NK-92 treated with Interleukin-12 subunit alpha and Interleukin-12 subunit beta, amount 100 ng/mL, for 24 hours (cell line): ENCODE measurements around the gene CHST11.

Experiments
- DNase-seq: peaks from one replicate; lab custom pipeline; 2025; lab: John Stamatoyannopoulos, UW

The CHST11 gene

DNA sequence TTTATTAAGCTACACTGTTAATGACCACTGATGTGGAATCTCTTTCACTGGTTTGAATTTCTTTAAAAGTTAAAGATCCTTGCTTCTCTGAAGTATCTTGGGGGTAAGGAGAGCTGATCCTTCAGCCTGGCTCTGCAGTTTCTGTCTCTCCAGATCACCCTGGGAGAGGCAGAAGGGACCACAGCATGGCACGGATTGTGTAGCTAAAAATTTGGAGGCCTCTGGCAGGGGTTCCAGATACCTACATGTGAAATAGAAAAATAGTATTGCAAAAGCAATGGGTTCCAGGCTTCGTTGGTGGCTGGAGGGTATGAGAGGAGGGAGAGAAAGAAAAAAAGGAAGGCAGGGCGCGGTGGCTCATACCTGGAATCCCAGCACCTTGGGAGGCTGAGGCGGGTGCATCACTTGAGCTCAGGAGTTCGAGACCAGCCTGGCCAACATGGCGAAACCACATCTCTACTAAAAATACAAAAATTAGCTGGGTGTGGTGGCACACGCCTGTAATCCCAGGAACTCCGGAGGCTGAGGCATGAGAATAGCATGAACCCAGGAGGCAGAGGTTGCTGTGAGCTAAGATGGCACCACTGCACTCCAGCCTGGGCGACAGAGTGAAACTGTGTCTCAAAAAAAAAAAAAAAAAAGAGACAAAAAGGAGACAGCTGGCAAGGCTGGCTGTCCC, 3.4 kb downstream of the CHST11 start:
- no peak for DNase-seq

- DNase-seq: peak; percentile 15
Measured at GRCh38 chr12:104460973-104461698, 4.4 kb downstream of the CHST11 start.

DNA sequence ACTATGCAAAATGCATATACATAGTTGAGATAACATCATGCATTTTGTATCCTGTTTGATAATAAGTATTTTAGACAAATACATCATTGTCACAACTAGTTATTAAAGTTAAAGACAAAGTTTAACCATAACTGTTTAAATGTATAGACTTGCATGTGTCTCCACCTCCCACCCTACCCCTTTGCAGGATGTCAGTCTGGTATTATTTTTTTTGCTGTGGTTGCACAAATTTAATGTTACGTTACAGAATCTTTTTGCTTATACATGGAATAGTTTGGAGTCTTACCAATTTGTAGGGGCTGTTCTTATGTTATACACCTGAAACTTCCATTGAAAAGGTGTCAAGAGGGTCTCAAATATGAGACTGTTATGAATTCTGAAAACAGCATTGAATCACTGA, 5.6 kb downstream of the CHST11 start:
- DNase-seq: no peak

DNA sequence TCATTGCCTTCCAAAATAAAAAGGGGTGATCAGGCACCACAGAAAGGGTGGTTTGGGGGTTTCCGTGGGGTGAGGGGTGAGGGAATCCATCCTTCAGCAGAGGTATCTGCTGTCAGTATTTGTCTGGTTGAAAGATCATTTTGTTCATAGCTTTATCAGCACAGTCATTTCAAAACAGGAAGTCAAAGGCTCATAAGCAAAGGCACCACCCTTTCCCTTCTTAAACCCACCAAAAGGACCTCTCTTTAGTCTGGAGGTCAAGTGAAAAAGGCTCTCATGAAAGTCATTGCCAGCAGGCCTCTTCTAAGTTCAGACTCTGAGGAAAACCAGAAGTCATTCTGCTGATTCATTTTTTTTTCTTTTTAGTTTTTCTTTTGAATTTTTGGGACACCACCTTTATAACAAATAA, 6.2 kb downstream of the CHST11 start:
- no peak for DNase-seq

- DNase-seq: no peak
Measured at GRCh38 chr12:104463368-104463767, 6.6 kb downstream of the CHST11 start.

DNA sequence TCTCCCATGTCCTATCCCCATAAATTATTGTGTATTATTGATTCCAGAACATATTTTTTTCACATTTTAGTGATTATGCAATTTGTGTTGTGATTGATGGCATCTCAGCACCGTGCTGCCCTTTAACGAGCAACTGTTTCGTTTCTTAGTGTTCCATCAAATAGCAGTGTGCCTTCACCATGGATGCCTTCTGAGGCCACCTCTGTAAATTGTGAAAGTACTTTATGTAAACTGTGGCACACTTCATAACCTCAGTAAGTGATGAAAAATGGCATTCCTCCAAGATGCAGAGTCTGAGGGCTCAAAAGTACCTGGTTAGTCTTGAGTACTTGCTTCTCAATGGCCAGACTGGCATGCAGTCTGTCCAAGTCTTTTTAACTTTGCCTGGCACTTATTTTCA, 8.2 kb downstream of the CHST11 start:
- DNase-seq: no peak

- no peak for DNase-seq
Measured at GRCh38 chr12:104466709-104467345, 10.1 kb downstream of the CHST11 start.

GRCh38 chr12:104467346-104467837, 10.6 kb downstream of the CHST11 start:
- DNase-seq: no peak

- DNase-seq: no peak
Measured at GRCh38 chr12:104468371-104468770, 11.6 kb downstream of the CHST11 start.

DNA sequence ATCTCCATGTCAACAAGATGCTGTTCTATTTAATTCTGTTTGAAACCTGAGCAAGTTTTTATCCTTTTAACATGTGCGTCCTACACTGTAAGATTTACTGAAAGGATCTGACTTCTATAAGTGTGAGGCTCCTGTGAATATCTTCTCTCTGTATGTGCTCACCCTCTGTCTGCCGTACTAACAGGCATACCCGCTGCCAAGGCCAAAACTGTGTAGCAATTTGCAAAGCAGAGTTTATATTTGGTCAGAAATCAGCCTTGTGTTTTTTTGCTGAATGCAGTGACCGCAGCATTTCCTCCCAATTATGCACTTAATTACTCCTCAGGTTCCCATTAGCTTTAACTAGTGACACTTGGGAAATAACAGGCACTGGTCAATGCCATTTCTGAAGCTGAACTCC, 12.3 kb downstream of the CHST11 start:
- no peak for DNase-seq

GRCh38 chr12:104469523-104469922, 12.8 kb downstream of the CHST11 start:
- no peak for DNase-seq

DNA sequence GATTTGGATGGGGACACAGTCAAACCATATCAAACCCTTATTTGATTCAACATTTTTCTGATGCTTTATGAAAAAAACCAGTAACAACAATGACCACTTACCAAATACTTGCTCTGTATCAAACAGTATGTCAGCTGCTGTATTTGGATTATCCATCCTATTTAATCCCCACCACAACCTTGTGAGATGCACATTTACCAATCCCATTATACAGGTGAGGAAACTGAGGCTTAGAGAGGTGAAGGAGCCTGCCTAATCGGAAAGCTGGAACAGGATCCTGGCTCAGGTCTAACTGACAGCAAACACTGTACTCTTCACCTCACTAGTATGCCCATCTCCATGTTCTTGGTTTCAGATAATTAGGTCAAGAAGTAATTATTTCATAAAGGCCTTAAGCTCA, 13.8 kb downstream of the CHST11 start:
- DNase-seq: no peak

- DNase-seq: no peak
Measured at GRCh38 chr12:104471336-104471735, 14.6 kb downstream of the CHST11 start.

GRCh38 chr12:104472748-104473147, 16.0 kb downstream of the CHST11 start:
- DNase-seq: no peak

GRCh38 chr12:104473374-104473983, 16.7 kb downstream of the CHST11 start:
- DNase-seq: no peak

DNA sequence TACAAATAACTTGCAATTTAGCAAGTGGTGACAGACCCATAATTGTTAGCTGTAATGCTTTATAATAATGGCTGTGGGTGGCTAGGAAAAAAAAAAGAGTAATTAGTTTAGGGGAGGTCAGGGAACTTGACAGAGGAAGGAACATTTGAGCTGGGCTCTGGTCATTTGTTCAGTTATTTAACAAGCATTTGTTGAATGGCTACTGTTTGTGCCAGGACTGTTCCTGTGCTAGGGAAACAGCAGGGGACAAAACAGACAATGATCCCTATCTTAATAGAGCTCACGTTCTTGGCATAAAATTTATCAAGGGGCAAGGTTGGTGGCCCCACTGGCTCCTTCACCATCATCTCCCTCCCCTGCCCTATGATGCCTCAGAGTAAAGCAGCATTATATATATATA, 18.5 kb downstream of the CHST11 start:
- no peak for DNase-seq

DNA sequence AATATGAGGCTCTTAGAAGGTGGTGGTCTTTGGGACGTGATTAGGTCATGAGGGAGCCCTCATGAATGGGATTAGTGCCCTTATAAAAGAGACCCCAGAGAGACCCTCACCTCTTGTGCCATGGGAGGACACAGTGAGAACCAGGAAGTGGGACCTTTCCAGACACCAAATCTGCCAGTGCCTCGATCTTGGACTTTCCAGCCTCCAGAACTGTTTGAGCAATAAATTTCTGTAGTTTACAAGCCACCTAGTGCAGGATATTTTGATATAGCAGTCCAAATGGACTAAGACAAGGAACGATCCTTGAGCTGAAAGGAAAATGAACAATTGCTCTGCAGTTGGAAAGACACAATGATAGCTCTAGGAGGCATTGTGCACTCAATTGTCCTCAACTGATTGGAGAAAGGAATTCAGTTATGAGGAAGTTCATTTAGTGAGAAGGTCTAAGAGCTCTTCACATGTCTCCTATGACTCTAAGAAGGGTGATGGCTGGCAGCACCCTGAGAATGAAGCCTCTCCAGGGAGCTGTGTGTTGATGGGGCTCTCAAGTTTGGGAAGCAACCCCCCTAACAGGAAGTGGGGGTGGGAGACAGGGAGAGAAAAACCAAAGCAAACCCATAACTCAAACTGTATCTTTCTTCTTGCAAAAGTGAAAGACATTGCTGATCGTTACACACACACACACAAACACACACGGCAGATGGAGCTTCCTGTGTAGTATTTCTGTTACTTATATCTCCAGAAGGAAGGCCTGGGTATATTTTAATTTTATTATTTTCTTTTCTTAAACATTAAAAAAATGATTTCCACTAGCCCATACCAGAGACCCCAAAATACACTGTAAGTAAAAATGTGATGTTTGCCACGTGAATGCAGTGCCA, 21.0 kb downstream of the CHST11 start:
- DNase-seq: no peak

DNA sequence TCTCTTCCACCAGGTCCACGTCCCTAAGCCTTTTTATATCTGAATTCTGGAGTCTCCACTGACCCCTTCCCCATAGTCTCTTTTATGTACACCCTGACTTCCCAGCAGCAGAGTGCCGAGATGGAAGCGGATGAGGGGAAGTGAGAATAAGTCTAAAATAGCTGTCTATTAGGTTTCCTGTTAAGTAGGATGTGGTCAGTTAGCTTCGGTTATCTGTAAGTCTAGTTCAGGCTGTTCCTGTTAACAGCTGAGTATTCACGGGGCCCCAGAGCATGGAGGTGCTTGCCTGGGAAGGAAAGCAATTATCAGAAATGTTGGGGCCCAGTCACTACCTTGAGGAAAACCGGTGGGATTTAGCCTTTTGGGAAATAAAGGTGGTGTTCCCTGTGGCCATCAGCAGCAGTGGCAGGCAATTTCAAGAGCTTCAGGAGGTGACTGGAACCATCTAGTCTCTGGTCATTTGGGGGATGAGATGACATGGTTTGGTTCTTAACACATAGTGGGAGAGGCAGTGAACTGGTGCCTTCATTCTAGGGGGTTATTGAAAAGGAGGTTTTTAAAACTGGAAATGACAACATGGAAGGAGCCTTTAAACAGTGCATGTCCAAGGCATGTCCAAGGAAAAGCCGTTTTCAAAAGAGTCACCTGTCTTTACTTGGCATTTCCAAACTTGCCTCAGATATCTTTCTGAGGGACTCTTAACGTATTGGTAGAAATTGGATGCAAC, 21.8 kb downstream of the CHST11 start:
- peak; percentile 24 for DNase-seq

GRCh38 chr12:104479123-104479662, 22.4 kb downstream of the CHST11 start:
- no peak for DNase-seq

DNA sequence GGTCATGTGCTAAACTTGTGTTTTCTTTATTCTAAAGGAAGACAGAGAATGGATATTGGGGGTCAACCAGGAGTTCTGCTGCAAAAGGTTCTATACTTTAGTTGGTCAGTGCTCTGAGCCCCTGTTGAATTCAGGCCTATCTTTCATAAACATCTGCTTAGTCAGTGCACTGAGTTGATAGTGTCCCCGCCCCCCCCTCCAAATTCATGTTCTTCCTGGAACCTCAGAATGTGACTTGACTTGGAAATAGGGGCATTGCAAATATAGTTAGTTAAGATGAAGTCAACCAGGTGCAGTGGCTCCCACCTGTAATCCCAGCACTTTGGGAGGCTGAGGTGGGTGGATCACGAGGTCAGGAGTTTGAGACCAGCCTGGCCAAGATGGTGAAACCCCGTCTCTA, 23.3 kb downstream of the CHST11 start:
- no peak for DNase-seq
